HepG2 (cell line): ENCODE results near the gene MEGF6. TPM values are rescaled to one million over a fixed set of nuclear protein-coding genes. Genes with fewer than 3 reads are reported as not detected.
"Not testable (repeated sequence)": the region's sequence is repeated elsewhere in the genome, so short reads cannot be mapped to it uniquely, and the experiment has no call there.

Experiments
- ATAC-seq: fragments of 200-7000 bp; cut with Tn5 transposase; 3 replicates; pipeline ENCODE4 v1.9.1; 2020; ENCODE audit warnings: mild to moderate bottlenecking, moderate library complexity
- BruUV-seq: library from RNA; stranded (reverse); fragments of 400-500 nt; replicated peaks from 2 replicates; lab custom pipeline; 2021; lab: Mats Ljungman, UMichigan
- CTCF ChIA-PET: fragments of 300-600 bp; formaldehyde crosslinking; extraction: SDS; loops from one replicate; lab custom pipeline; 2021; ENCODE audit warnings: low total read pairs, inconsistent platforms, low intra/inter-chr PET ratio; lab: Yijun Ruan, JAX
- POLR2A ChIA-PET: fragments of 350-600 bp; sonication (Branson Sonifier 250); formaldehyde crosslinking; loops from one replicate; lab custom pipeline; 2020; ENCODE audit warnings: antibody characterized with exemption, inconsistent platforms; lab: Yijun Ruan, JAX
- DNase-seq: peaks from one replicate; pipeline ENCODE4 v3.0.0-alpha.2; 2015; ENCODE audit warnings: low spot score
- FAIRE-seq: peaks from 3 replicates; lab custom pipeline; 2011; peaks lifted over from hg19 to GRCh38; lab: Jason Lieb, UNC
- H2AFZ ChIP-seq: one replicate; pipeline ENCODE4 v1.6.1; 2011; ENCODE audit warnings: low read length, inconsistent platforms
- H3K27ac ChIP-seq: fragments of 300-600 bp; 3 replicates; pipeline ENCODE4 v1.8.0; 2011; ENCODE audit warnings: mixed run types, mild to moderate bottlenecking, mixed read lengths, low read length, inconsistent platforms; ENCODE audit not compliant: insufficient read depth; ENCODE audit errors: extremely low read length
- H3K27me3 ChIP-seq, 2 experiments: fragments of 200-600 bp in 1 of 2; 2 replicates in 1 of 2; 3 replicates in 1 of 2; pipeline versions ENCODE4 v1.6.0 to v1.8.0; 2011; ENCODE audit warnings: low read length in 2 of 2, mild to moderate bottlenecking in 2 of 2, moderate library complexity in 2 of 2, inconsistent platforms in 1 of 2; ENCODE audit not compliant: insufficient read depth in 2 of 2, control insufficient read depth in 1 of 2
- H3K36me3 ChIP-seq, 2 experiments: fragments of 200-600 bp in 1 of 2; replicated peaks in 1 of 2; 2 replicates in 1 of 2; 3 replicates in 1 of 2; pipeline versions ENCODE4 v1.5.1 to v1.8.0; 2011; ENCODE audit warnings: low read length in 2 of 2, inconsistent platforms in 1 of 2; ENCODE audit not compliant: insufficient read depth in 2 of 2, control insufficient read depth in 1 of 2
- H3K4me1 ChIP-seq: 2 replicates; pipeline ENCODE4 v1.5.1; 2012; ENCODE audit warnings: low read length, inconsistent platforms; ENCODE audit not compliant: insufficient read depth
- H3K4me2 ChIP-seq: 2 replicates; pipeline ENCODE4 v1.6.0; 2011; ENCODE audit warnings: low read depth, low read length, inconsistent platforms
- H3K4me3 ChIP-seq, 3 experiments: fragments of 200-600 bp in 1 of 3; sonication (generic), shearing (Covaris generic) in 1 of 3; replicated peaks in 1 of 3; 2 replicates each; pipeline ENCODE4 v1.5.1; 2011 to 2016; ENCODE audit warnings: low read length in 3 of 3, inconsistent platforms in 2 of 3, low read depth in 2 of 3, mild to moderate bottlenecking in 2 of 3, control low read depth in 1 of 3, mixed read lengths in 1 of 3; ENCODE audit not compliant: insufficient read depth in 1 of 3
- H3K79me2 ChIP-seq: one replicate; pipeline ENCODE4 v1.6.1; 2011; ENCODE audit warnings: low read length, inconsistent platforms; ENCODE audit not compliant: insufficient read depth
- H3K9ac ChIP-seq: 2 replicates; pipeline ENCODE4 v1.6.0; 2011; ENCODE audit warnings: mild to moderate bottlenecking, low read depth, low read length, inconsistent platforms; ENCODE audit not compliant: insufficient read depth
- H3K9me3 ChIP-seq: 2 replicates; pipeline ENCODE4 v1.5.1; 2012; ENCODE audit warnings: mild to moderate bottlenecking, low read length
- H4K20me1 ChIP-seq: 2 replicates; pipeline ENCODE4 v1.6.0; 2011; ENCODE audit warnings: inconsistent platforms, mild to moderate bottlenecking, low read length, moderate library complexity; ENCODE audit not compliant: insufficient read depth
- CHD2 ChIP-seq: IDR thresholded peaks from 2 replicates; pipeline ENCODE4 v1.6.1; 2011; ENCODE audit warnings: low read depth, low read length, improper control_type of control experiment
- FOSL2 ChIP-seq: sonication (generic); formaldehyde crosslinking; IDR thresholded peaks from 2 replicates; pipeline ENCODE4 v1.4.0; 2020; ENCODE audit warnings: missing genetic modification reagents
- MXI1 ChIP-seq: IDR thresholded peaks from 3 replicates; pipeline ENCODE4 v1.6.1; 2012; ENCODE audit warnings: low read depth, low read length, inconsistent platforms, borderline replicate concordance
- MYC ChIP-seq: sonication (generic); formaldehyde crosslinking; IDR thresholded peaks from 2 replicates; pipeline ENCODE4 v1.9.0; 2021; ENCODE audit warnings: missing genetic modification reagents, borderline replicate concordance
- POLR2A ChIP-seq, 2 experiments: IDR thresholded peaks; 2 replicates each; pipeline ENCODE4 v1.6.1; 2011; ENCODE audit warnings: low read depth in 2 of 2, low read length in 2 of 2, mild to moderate bottlenecking in 1 of 2, moderate library complexity in 1 of 2; ENCODE audit not compliant: insufficient read depth in 1 of 2
- POLR2G ChIP-seq: fragments of 200-400 bp; formaldehyde crosslinking; IDR thresholded peaks from 2 replicates; pipeline ENCODE4 v1.6.1; 2018; ENCODE audit warnings: mild to moderate bottlenecking, low read depth, low read length, moderate library complexity
- RBFOX2 ChIP-seq: fragments of 200-400 bp; formaldehyde crosslinking; IDR thresholded peaks from 2 replicates; pipeline ENCODE4 v1.6.1; 2017; ENCODE audit warnings: low read depth, mild to moderate bottlenecking, low read length
- ZNF143 ChIP-seq: sonication (generic); formaldehyde crosslinking; IDR thresholded peaks from 2 replicates; pipeline ENCODE4 v1.4.0; 2020; ENCODE audit warnings: missing genetic modification reagents
- ZNF225 ChIP-seq: sonication (generic); formaldehyde crosslinking; IDR thresholded peaks from 2 replicates; pipeline ENCODE4 v1.4.0; 2020; ENCODE audit warnings: mild to moderate bottlenecking, missing genetic modification reagents
- WGBS: methylation state at CpG from one replicate; pipeline ENCODE4 v1.1.6; 2017; ENCODE audit warnings: low lambda C conversion rate; 5-methylcytosine and 5-hydroxymethylcytosine counted together
- in situ Hi-C: cut with HindIII; loops from 2 replicates; pipeline ENCODE4 v1.10.0; 2017; ENCODE audit warnings: low pct_unique_long_range_greater_than_20kb; ENCODE audit not compliant: extremely low pct_ligation_motif_present
- intact Hi-C: fragments of 100-400 bp; cut with micrococcal nuclease; formaldehyde crosslinking; loops from one replicate; pipeline ENCODE4 v1.10.0; 2022; ENCODE audit not compliant: unreplicated experiment
- polyA plus RNA-seq, 8 experiments: library from polyadenylated mRNA; depleted of rRNA in 3 of 8; stranded (reverse) in 7 of 8; unstranded in 1 of 8; fragments of >200 nt; fragmentation: Illumina TruSeq in 4 of 8; extraction: Trizol in 4 of 8; gene quantifications; 2 replicates each; pipeline versions ENCODE4 v1.2.1 to v1.2.3, GENCODE V29; 2011 to 2016; ENCODE audit warnings: low read depth in 4 of 8, missing spikeins in 1 of 8, mixed read lengths in 1 of 8; ENCODE audit not compliant: insufficient read depth in 1 of 8
- total RNA-seq, 5 experiments: library from RNA; depleted of rRNA; stranded (reverse); fragments of >200 nt; fragmentation: Illumina TruSeq; extraction: Trizol; gene quantifications; 2 replicates each; pipeline ENCODE4 v1.2.3, GENCODE V29; 2016; ENCODE audit warnings: low read depth in 1 of 5
- TF ChIP-seq, protein P1 (sequence below): IDR thresholded peaks from 2 replicates; pipeline ENCODE4 v1.6.1; 2016; ENCODE audit warnings: missing genetic modification reagents, missing compliant biosample characterization

The MEGF6 gene
- total and polyA plus RNA-seq, 2 of the 13 experiments (the other 11 are each of a cell fraction or from before 2014, with no cell fraction given) = 1.9 TPM

DNA sequence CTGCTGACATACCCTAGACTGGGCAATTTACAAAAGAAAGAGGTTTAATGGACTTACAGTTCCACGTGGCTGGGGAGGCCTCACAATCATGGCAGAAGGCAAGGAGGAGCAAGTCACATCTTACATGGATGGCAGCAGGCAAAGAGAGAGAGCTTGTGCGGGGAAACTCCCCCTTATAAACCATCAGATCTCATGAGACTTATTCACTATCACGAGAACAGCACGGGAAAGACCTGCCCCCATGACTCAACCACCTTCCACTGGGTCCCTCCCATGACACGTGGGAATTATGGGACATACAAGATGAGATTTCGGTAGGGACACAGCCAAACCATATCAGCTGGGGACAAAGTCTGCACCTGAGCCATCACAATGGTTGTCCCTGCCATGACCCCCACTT is 35.8 kb downstream of the MEGF6 start:
- Histone ChIP-seq H3K9ac (peak overlapping the region; percentile 55), H3K27me3 (peaks cover 14 to 27% of the 10 kb centered on the region in 2 experiments), H3K4me3 (peak overlapping the region in 1 of 3 experiments; percentile 57; a peak in 2 of 6 replicates), H3K4me2 (0 out of 2 replicates have a peak overlapping the region, but pooled peaks have one; percentile 18)
- H3K27ac ChIP-seq, CTCF ChIA-PET, POLR2A ChIA-PET, H3K4me1 ChIP-seq, in situ Hi-C loops, FAIRE-seq, H3K9me3 ChIP-seq, ATAC-seq, H4K20me1 ChIP-seq, H2AFZ ChIP-seq, H3K79me2 ChIP-seq, intact Hi-C loops, H3K36me3 ChIP-seq, BruUV-seq: not testable (repeated sequence)
- DNase-seq = peak; percentile 60
- 17% methylated on average over 6 of the region's 6 CpGs for WGBS
- peak; percentile 72 for TF ChIP-seq CHD2
- TF ChIP-seq, protein P1, sequence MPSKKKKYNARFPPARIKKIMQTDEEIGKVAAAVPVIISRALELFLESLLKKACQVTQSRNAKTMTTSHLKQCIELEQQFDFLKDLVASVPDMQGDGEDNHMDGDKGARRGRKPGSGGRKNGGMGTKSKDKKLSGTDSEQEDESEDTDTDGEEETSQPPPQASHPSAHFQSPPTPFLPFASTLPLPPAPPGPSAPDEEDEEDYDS (CRISPR knock-in tag) = peak; percentile 80
- peak; percentile 69; the same call in 1 of the 2 replicates for TF ChIP-seq POLR2G
- TF ChIP-seq MXI1 = 0 out of 3 replicates have a peak, but pooled peaks have one; percentile 32
- peak; percentile 31; the same call in 1 of the 2 replicates for TF ChIP-seq ZNF143 (CRISPR knock-in tag)
- peak in 1 of 2 experiments; percentile 68; a peak in 1 of 4 replicates for TF ChIP-seq POLR2A (IDR thresholded peaks at IDR 0.05; ENCODE audit: insufficient read depth in 1 of 2, low read depth in 2 of 2, low read length in 2 of 2)
- 0 out of 2 replicates have a peak, but pooled peaks have one; percentile 8 for TF ChIP-seq MYC (CRISPR knock-in tag)
- 0 out of 2 replicates have a peak, but pooled peaks have one; percentile 27 for TF ChIP-seq FOSL2 (CRISPR knock-in tag)

DNA sequence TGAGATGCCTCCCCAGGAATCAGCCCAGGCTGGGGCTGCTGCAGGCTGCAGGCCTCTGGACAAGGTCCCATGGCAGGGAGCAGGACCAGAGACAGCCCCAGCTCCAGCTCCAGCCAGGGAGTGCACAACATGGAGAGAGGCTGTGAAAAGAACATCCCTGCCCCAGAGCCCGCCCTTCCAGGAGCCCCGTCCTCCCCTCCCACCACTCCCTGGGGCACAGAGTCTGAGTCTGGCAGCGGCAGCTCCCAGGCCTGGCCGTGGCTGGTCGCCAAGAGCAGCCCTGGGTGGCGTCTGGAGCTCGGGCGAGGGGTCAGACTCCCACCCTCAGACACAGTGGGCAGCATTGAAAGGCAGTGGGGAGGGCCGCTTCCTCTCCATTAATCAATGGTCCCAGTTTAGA is 37.8 kb downstream of the MEGF6 start:
- Histone ChIP-seq H3K4me1 (peaks cover 17% of the 10 kb centered on the region), H3K4me2 (0 out of 2 replicates have a peak overlapping the region, but pooled peaks have one; percentile 23), H3K27me3 (peaks cover 8 to 22% of the 10 kb centered on the region in 2 experiments), H3K9ac (no peak overlapping the region), H3K79me2 (no peaks in the 10 kb centered on the region), H3K9me3 (no peaks in the 10 kb centered on the region), H3K4me3 (peak overlapping the region in 2 of 3 experiments; percentile 52 to 57; a peak in 3 of 6 replicates), H4K20me1 (no peaks in the 10 kb centered on the region), H2AFZ (no peak overlapping the region), H3K27ac (no peak overlapping the region), H3K36me3 (no peaks in the 10 kb centered on the region; a peak in 1 of 5 replicates)
- in situ Hi-C loops = no loop called here
- ATAC-seq (no peak; the same call in 2 of the 3 replicates), DNase-seq (no peak), FAIRE-seq (no peak)
- no CpG with 5 or more reads among the region's 9 CpGs for WGBS
- intact Hi-C loops = no loop called here
- BruUV-seq = no TSS peak
- ChIA-PET POLR2A (no interaction called here), CTCF (no interaction called here)
- no peak for TF ChIP-seq ZNF225 (CRISPR knock-in tag)
- TF ChIP-seq RBFOX2 = peak; percentile 28; the same call in 1 of the 2 replicates
